Upper lobe of left lung (tissue), 6 donors: Measurements from ENCODE around the gene IVL. TPM values are rescaled to one million over a fixed set of nuclear protein-coding genes. Genes with fewer than 3 reads are reported as not detected.

Source experiments
- ATAC-seq, 2 donors: fragments of 200-7000 bp; cut with Tn5 transposase; one replicate each; pipeline ENCODE4 v1.9.1; 2022; ENCODE audit warnings: mild to moderate bottlenecking in 2 of 2, moderate library complexity in 2 of 2; ENCODE audit not compliant: low FRiP score in 2 of 2
- DNase-seq, 2 donors: peaks; one replicate each; pipeline ENCODE4 v3.0.0-alpha.2; 2019 to 2020
- H3K27ac ChIP-seq, 4 donors: fragments of 200-600 bp; sonication (generic); one replicate each; pipeline ENCODE4 v1.5.1; 2016 to 2019
- H3K27me3 ChIP-seq, 4 donors: fragments of 200-600 bp; sonication (generic); one replicate each; pipeline ENCODE4 v1.5.1; 2017 to 2019
- H3K36me3 ChIP-seq, 4 donors: fragments of 200-600 bp; sonication (generic); one replicate each; pipeline ENCODE4 v1.5.1; 2016 to 2019
- H3K4me1 ChIP-seq, 4 donors: fragments of 200-600 bp; sonication (generic); one replicate each; pipeline ENCODE4 v1.5.1; 2018 to 2019
- H3K4me3 ChIP-seq, 4 donors: fragments of 200-600 bp; sonication (generic); one replicate each; pipeline ENCODE4 v1.5.1; 2017 to 2019; ENCODE audit warnings: mild to moderate bottlenecking in 2 of 4, moderate library complexity in 1 of 4
- H3K9me3 ChIP-seq, 4 donors: fragments of 200-600 bp; sonication (generic); one replicate each; pipeline ENCODE4 v1.5.1; 2018 to 2019
- CTCF ChIP-seq, 6 experiments: fragments of 450-650 bp in 4 of 6; fragments of 200-600 bp in 2 of 6; sonication (generic) in 2 of 6; IDR thresholded peaks; one replicate each; pipeline ENCODE4 v1.5.1; 2016 to 2019; ENCODE audit warnings: antibody characterized with exemption in 6 of 6
- EP300 ChIP-seq, 4 donors: sonication (generic); formaldehyde crosslinking; IDR thresholded peaks; one replicate each; pipeline ENCODE4 v1.5.1; 2017; ENCODE audit warnings: antibody characterized with exemption in 4 of 4, control low read depth in 2 of 4
- POLR2A ChIP-seq, 4 donors: fragments of 450-650 bp; IDR thresholded peaks; one replicate each; pipeline ENCODE4 v1.5.1; 2016 to 2017; ENCODE audit warnings: antibody characterized with exemption in 4 of 4, mild to moderate bottlenecking in 2 of 4
- POLR2AphosphoS5 ChIP-seq, 2 donors: sonication (generic); formaldehyde crosslinking; IDR thresholded peaks; one replicate each; pipeline ENCODE4 v1.5.1; 2017; ENCODE audit warnings: antibody characterized with exemption in 2 of 2
- WGBS, 2 donors: methylation state at CpG; one replicate each; pipeline ENCODE4 v1.1.5; 2017 to 2018; 5-methylcytosine and 5-hydroxymethylcytosine counted together
- total RNA-seq, 6 donors: library from RNA; depleted of rRNA in 4 of 6; stranded (reverse); fragments of >200 nt in 4 of 6; gene quantifications; one replicate each; pipeline versions ENCODE4 v1.1.0 to v1.2.1, GENCODE V29; 2016 to 2021
- donor health status: DM: no; HTN: no; CAD: no; lungs with moderate emphysema.
- donor health status: DM: no; HTN: yes; CAD: no; lungs with severe emphysema.

IVL gene
- total RNA-seq, 6 donors from 2014 or later = 0.23 to 0.69 (median 0.35) TPM; not detected in 2

GRCh38 chr1:152912471-152912870, 4.1 kb downstream of the IVL start:
- WGBS, 2 donors = 56 to 82% methylated on average over 1 of the region's 1 CpG
- H3K9me3 ChIP-seq = no peaks in the 10 kb centered on the region
- ATAC-seq = peak in 1 of 2 donors; percentile 19
- TF ChIP-seq POLR2AphosphoS5 (IDR thresholded peaks at IDR 0.05) (no peak), CTCF (IDR thresholded peaks at IDR 0.05) (no peak), POLR2A (IDR thresholded peaks at IDR 0.05) (no peak), EP300 (IDR thresholded peaks at IDR 0.05) (no peak)
- H3K27me3 ChIP-seq = no peaks in the 10 kb centered on the region
- H3K4me1 ChIP-seq = no peaks in the 10 kb centered on the region
- no peak overlapping the region for H3K27ac ChIP-seq
- no peaks in the 10 kb centered on the region for H3K36me3 ChIP-seq
- no peak overlapping the region for H3K4me3 ChIP-seq
- DNase-seq = no peak

GRCh38 chr1:152912900-152913299, 4.6 kb downstream of the IVL start:
- H3K36me3 ChIP-seq = no peaks in the 10 kb centered on the region
- no peaks in the 10 kb centered on the region for H3K27me3 ChIP-seq
- DNase-seq (peak in 1 of 2 donors; percentile 33), ATAC-seq (peak in 1 of 2 donors; percentile 39)
- H3K27ac ChIP-seq = no peak overlapping the region
- H3K4me3 ChIP-seq = no peak overlapping the region
- H3K9me3 ChIP-seq = no peaks in the 10 kb centered on the region
- no peaks in the 10 kb centered on the region for H3K4me1 ChIP-seq
- no peak for TF ChIP-seq CTCF (IDR thresholded peaks at IDR 0.05)
- TF ChIP-seq EP300 (IDR thresholded peaks at IDR 0.05) = peak in 1 of 4 donors; percentile 29
- 53 to 55% methylated on average over 5 of the region's 5 CpGs for WGBS, 2 donors

- H3K27me3 ChIP-seq = no peaks in the 10 kb centered on the region
- no peaks in the 10 kb centered on the region for H3K36me3 ChIP-seq
- 12 to 21% methylated on average over 3 of the region's 3 CpGs for WGBS, 2 donors
- no peaks in the 10 kb centered on the region for H3K9me3 ChIP-seq
- H3K4me1 ChIP-seq = no peaks in the 10 kb centered on the region
- no peak overlapping the region for H3K4me3 ChIP-seq
- no peak overlapping the region for H3K27ac ChIP-seq
- TF ChIP-seq EP300 (IDR thresholded peaks at IDR 0.05) (no peak), POLR2A (IDR thresholded peaks at IDR 0.05) (no peak), POLR2AphosphoS5 (IDR thresholded peaks at IDR 0.05) (no peak), CTCF (IDR thresholded peaks at IDR 0.05) (peak in 1 of 6 experiments; percentile 15)
- DNase-seq (no peak), ATAC-seq (peak in 1 of 2 donors; percentile 45)
Measured at GRCh38 chr1:152917794-152918193, 9.4 kb downstream of the IVL start.

DNA sequence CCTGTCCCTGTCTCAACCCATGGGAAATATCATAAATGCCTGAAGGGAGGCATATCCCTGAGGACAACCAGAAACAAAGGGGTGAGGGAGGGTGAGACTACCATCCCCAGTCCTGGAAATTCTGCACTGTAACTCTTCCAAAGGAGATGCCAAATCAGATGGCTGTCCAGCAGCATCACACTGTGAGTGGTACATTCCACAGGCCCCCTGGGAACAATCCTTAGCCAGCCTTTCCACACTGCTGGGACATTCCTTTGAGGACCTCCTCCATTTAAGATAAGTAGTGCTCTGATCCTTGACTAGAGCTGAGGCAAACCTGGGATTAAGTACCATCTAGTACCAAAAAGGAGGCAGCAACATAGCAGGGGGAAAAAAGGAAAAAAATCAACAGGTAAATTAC, 10.7 kb downstream of the IVL start:
- no peak overlapping the region for H3K4me3 ChIP-seq
- ATAC-seq (no peak), DNase-seq (no peak)
- no peaks in the 10 kb centered on the region for H3K4me1 ChIP-seq
- no peak overlapping the region for H3K27ac ChIP-seq
- no peaks in the 10 kb centered on the region for H3K36me3 ChIP-seq
- H3K9me3 ChIP-seq = no peaks in the 10 kb centered on the region
- TF ChIP-seq POLR2AphosphoS5 (IDR thresholded peaks at IDR 0.05) (no peak), POLR2A (IDR thresholded peaks at IDR 0.05) (no peak), EP300 (IDR thresholded peaks at IDR 0.05) (no peak), CTCF (IDR thresholded peaks at IDR 0.05) (no peak)
- H3K27me3 ChIP-seq = no peaks in the 10 kb centered on the region

DNA sequence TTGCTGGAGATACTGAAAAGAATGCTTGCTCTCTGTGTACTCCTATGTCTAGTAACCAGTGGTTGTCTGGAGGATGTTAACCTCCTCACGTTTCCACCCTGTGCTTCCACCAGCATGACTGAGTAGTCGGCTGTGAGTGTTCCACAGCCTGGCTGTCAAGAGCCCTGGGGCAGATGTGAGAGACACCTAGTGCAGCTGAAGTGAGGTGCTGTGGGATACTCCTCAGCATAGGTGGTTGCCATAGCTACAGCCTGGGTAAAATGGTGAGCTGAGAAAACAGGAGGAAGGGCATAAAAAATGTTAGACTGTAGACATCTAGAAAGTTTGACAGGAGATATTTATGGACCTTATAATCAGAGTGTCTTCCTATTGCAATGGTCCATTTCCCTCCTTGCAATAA, 15.8 kb downstream of the IVL start:
- Histone ChIP-seq H3K9me3 (no peaks in the 10 kb centered on the region), H3K27ac (no peak overlapping the region), H3K4me3 (no peak overlapping the region), H3K27me3 (no peaks in the 10 kb centered on the region), H3K4me1 (no peaks in the 10 kb centered on the region), H3K36me3 (no peaks in the 10 kb centered on the region)
- ATAC-seq (peak in 1 of 2 donors; percentile 22), DNase-seq (no peak)
- TF ChIP-seq CTCF (IDR thresholded peaks at IDR 0.05) = no peak
- TF ChIP-seq EP300 (IDR thresholded peaks at IDR 0.05) = no peak
- no peak for TF ChIP-seq POLR2AphosphoS5 (IDR thresholded peaks at IDR 0.05)
- WGBS, 2 donors = 30 to 40% methylated on average over 2 of the region's 2 CpGs
